Activated naive CD8-positive, alpha-beta T cell treated with anti-CD3 and anti-CD28 coated beads, Interleukin-2, amount 10 ng/mL, durations not matched to agents 7 days and 5 days (primary cell): ENCODE measurements around the gene NFATC1. TPM values are rescaled to one million over a fixed set of nuclear protein-coding genes. Genes with fewer than 3 reads are reported as not detected.

ENCODE experiments used
- ATAC-seq: fragments of 150-1000 bp; cut with Tn5 transposase; one replicate; pipeline ENCODE4 v1.10.0; 2021; ENCODE audit warnings: low read depth, moderate library complexity
- POLR2A ChIA-PET: fragments of 350-600 bp; sonication (Branson Sonifier 250); formaldehyde crosslinking; loops from one replicate; lab custom pipeline; 2021; ENCODE audit warnings: antibody characterized with exemption; lab: Charles Lee
- DNase-seq: peaks from one replicate; pipeline ENCODE4 v3.0.0; 2021
- H3K27ac Mint-ChIP-seq: one replicate; pipeline ENCODE4 v1.8.0; 2022; ENCODE audit warnings: mild to moderate bottlenecking, mixed read lengths
- H3K27me3 Mint-ChIP-seq: one replicate; pipeline ENCODE4 v1.8.0; 2022; ENCODE audit warnings: mild to moderate bottlenecking, moderate library complexity, mixed read lengths
- H3K36me3 Mint-ChIP-seq: one replicate; pipeline ENCODE4 v1.8.0; 2021; ENCODE audit warnings: mild to moderate bottlenecking, mixed read lengths
- H3K4me1 Mint-ChIP-seq: one replicate; pipeline ENCODE4 v1.8.0; 2021; ENCODE audit warnings: mixed read lengths
- H3K4me3 Mint-ChIP-seq: one replicate; pipeline ENCODE4 v1.8.0; 2022; ENCODE audit warnings: mild to moderate bottlenecking, moderate library complexity, mixed read lengths
- H3K9me3 Mint-ChIP-seq: one replicate; pipeline ENCODE4 v1.8.0; 2021; ENCODE audit warnings: mixed read lengths
- total RNA-seq, 2 experiments: library from RNA; stranded (reverse); gene quantifications; one replicate each; pipeline ENCODE4 v1.2.3, GENCODE V29; 2021

The NFATC1 gene
- total RNA-seq, 2 experiments from 2014 or later = 46.9 to 50.8 TPM

GRCh38 chr18:79442508-79443221 lies 46.9 kb downstream of the NFATC1 start:
- Mint-ChIP-seq H3K36me3 (no peaks in the 10 kb centered on the region), H3K9me3 (no peaks in the 10 kb centered on the region), H3K4me3 (no peak overlapping the region), H3K27me3 (no peaks in the 10 kb centered on the region), H3K27ac (no peak overlapping the region), H3K4me1 (peaks cover 7% of the 10 kb centered on the region)
- DNase-seq = no peak
- no peak for ATAC-seq
- POLR2A ChIA-PET = no interaction called here

- no peak overlapping the region for H3K27ac Mint-ChIP-seq
- H3K36me3 Mint-ChIP-seq = no peaks in the 10 kb centered on the region
- no peaks in the 10 kb centered on the region for H3K4me1 Mint-ChIP-seq
- H3K4me3 Mint-ChIP-seq = no peak overlapping the region
- DNase-seq (no peak), ATAC-seq (no peak)
- H3K27me3 Mint-ChIP-seq = no peaks in the 10 kb centered on the region
- H3K9me3 Mint-ChIP-seq = no peaks in the 10 kb centered on the region
- POLR2A ChIA-PET = no interaction called here
These were observed 49.5 kb downstream of the NFATC1 start for GRCh38 chr18:79445221-79445620.

GRCh38 chr18:79445696-79446561 lies 50.2 kb downstream of the NFATC1 start:
- Mint-ChIP-seq H3K9me3 (no peaks in the 10 kb centered on the region), H3K27ac (no peak overlapping the region), H3K27me3 (no peaks in the 10 kb centered on the region), H3K4me1 (no peaks in the 10 kb centered on the region), H3K36me3 (no peaks in the 10 kb centered on the region), H3K4me3 (no peak overlapping the region)
- DNase-seq (no peak), ATAC-seq (no peak)
- POLR2A ChIA-PET = no interaction called here

GRCh38 chr18:79446931-79447330 lies 51.2 kb downstream of the NFATC1 start:
- no peaks in the 10 kb centered on the region for H3K36me3 Mint-ChIP-seq
- no peak overlapping the region for H3K4me3 Mint-ChIP-seq
- ATAC-seq = no peak
- no peaks in the 10 kb centered on the region for H3K27me3 Mint-ChIP-seq
- H3K9me3 Mint-ChIP-seq = no peaks in the 10 kb centered on the region
- POLR2A ChIA-PET = no interaction called here
- H3K4me1 Mint-ChIP-seq = no peaks in the 10 kb centered on the region
- DNase-seq = no peak
- no peak overlapping the region for H3K27ac Mint-ChIP-seq

- H3K4me3 Mint-ChIP-seq = no peak overlapping the region
- no peak overlapping the region for H3K27ac Mint-ChIP-seq
- H3K9me3 Mint-ChIP-seq = no peaks in the 10 kb centered on the region
- H3K4me1 Mint-ChIP-seq = no peaks in the 10 kb centered on the region
- DNase-seq = no peak
- no peaks in the 10 kb centered on the region for H3K36me3 Mint-ChIP-seq
- POLR2A ChIA-PET = no interaction called here
- no peaks in the 10 kb centered on the region for H3K27me3 Mint-ChIP-seq
- ATAC-seq = no peak
These were observed 52.1 kb downstream of the NFATC1 start for GRCh38 chr18:79447703-79448367.

- POLR2A ChIA-PET = no interaction called here
- DNase-seq (no peak), ATAC-seq (no peak)
- Mint-ChIP-seq H3K4me1 (no peaks in the 10 kb centered on the region), H3K9me3 (no peaks in the 10 kb centered on the region), H3K27me3 (no peaks in the 10 kb centered on the region), H3K27ac (no peak overlapping the region), H3K36me3 (no peaks in the 10 kb centered on the region), H3K4me3 (no peak overlapping the region)
These were observed 52.9 kb downstream of the NFATC1 start for GRCh38 chr18:79448621-79449020.

- no peaks in the 10 kb centered on the region for H3K36me3 Mint-ChIP-seq
- H3K9me3 Mint-ChIP-seq = no peaks in the 10 kb centered on the region
- H3K4me3 Mint-ChIP-seq = no peak overlapping the region
- ATAC-seq (no peak), DNase-seq (no peak)
- POLR2A ChIA-PET = no interaction called here
- H3K27ac Mint-ChIP-seq = no peak overlapping the region
- no peaks in the 10 kb centered on the region for H3K4me1 Mint-ChIP-seq
- no peaks in the 10 kb centered on the region for H3K27me3 Mint-ChIP-seq
These were observed 54.0 kb downstream of the NFATC1 start for GRCh38 chr18:79449551-79450288.

GRCh38 chr18:79450289-79451080 lies 54.8 kb downstream of the NFATC1 start:
- Mint-ChIP-seq H3K36me3 (no peaks in the 10 kb centered on the region), H3K4me3 (no peak overlapping the region), H3K27me3 (no peaks in the 10 kb centered on the region), H3K9me3 (no peaks in the 10 kb centered on the region), H3K27ac (no peak overlapping the region), H3K4me1 (no peaks in the 10 kb centered on the region)
- POLR2A ChIA-PET = no interaction called here
- no peak for ATAC-seq
- no peak for DNase-seq

- ATAC-seq = no peak
- H3K36me3 Mint-ChIP-seq = no peaks in the 10 kb centered on the region
- H3K4me1 Mint-ChIP-seq = no peaks in the 10 kb centered on the region
- no peak for DNase-seq
- no peak overlapping the region for H3K27ac Mint-ChIP-seq
- H3K27me3 Mint-ChIP-seq = no peaks in the 10 kb centered on the region
- no peak overlapping the region for H3K4me3 Mint-ChIP-seq
- POLR2A ChIA-PET = no interaction called here
- H3K9me3 Mint-ChIP-seq = no peaks in the 10 kb centered on the region
These were observed 55.8 kb downstream of the NFATC1 start for GRCh38 chr18:79451237-79452125.

- no peaks in the 10 kb centered on the region for H3K27me3 Mint-ChIP-seq
- no peak for DNase-seq
- no peaks in the 10 kb centered on the region for H3K36me3 Mint-ChIP-seq
- H3K4me3 Mint-ChIP-seq = no peak overlapping the region
- H3K27ac Mint-ChIP-seq = no peak overlapping the region
- H3K4me1 Mint-ChIP-seq = no peaks in the 10 kb centered on the region
- no peaks in the 10 kb centered on the region for H3K9me3 Mint-ChIP-seq
- ATAC-seq = no peak
- POLR2A ChIA-PET = no interaction called here
These were observed 56.7 kb downstream of the NFATC1 start for GRCh38 chr18:79452190-79452990.

GRCh38 chr18:79452991-79453645 lies 57.4 kb downstream of the NFATC1 start:
- ATAC-seq = no peak
- Mint-ChIP-seq H3K4me3 (no peak overlapping the region), H3K27ac (no peak overlapping the region), H3K36me3 (no peaks in the 10 kb centered on the region), H3K9me3 (no peaks in the 10 kb centered on the region), H3K4me1 (no peaks in the 10 kb centered on the region), H3K27me3 (no peaks in the 10 kb centered on the region)
- POLR2A ChIA-PET = no interaction called here
- DNase-seq = no peak
